Panc1 (cell line): ENCODE measurements around the gene KCNK5.

Source experiments
- CTCF ChIP-seq: fragments of 450-650 bp; IDR thresholded peaks from 2 replicates; pipeline ENCODE4 v1.5.1; 2017; ENCODE audit warnings: mild to moderate bottlenecking
- POLR2AphosphoS5 ChIP-seq: IDR thresholded peaks from 2 replicates; pipeline ENCODE4 v1.6.1; 2012; ENCODE audit warnings: mild to moderate bottlenecking, low read depth, low read length, moderate library complexity
- REST ChIP-seq, 2 experiments: IDR thresholded peaks; 2 replicates each; pipeline ENCODE4 v1.6.1; 2011 to 2012; ENCODE audit warnings: low read depth in 2 of 2, control low read depth in 1 of 2, low read length in 1 of 2, mild to moderate bottlenecking in 1 of 2, moderate library complexity in 1 of 2; ENCODE audit not compliant: insufficient read depth in 1 of 2
- SIN3A ChIP-seq: IDR thresholded peaks from 2 replicates; pipeline ENCODE4 v1.6.1; 2012; ENCODE audit warnings: low read depth, mild to moderate bottlenecking, low read length, moderate library complexity, borderline replicate concordance; ENCODE audit not compliant: insufficient read depth
- TCF7L2 ChIP-seq: IDR thresholded peaks from 2 replicates; pipeline ENCODE4 v1.6.1; 2011; ENCODE audit warnings: mild to moderate bottlenecking, low read depth, low read length, inconsistent platforms

- no peak for TF ChIP-seq CTCF
- no peak for TF ChIP-seq REST (IDR thresholded peaks at IDR 0.05; ENCODE audit: insufficient read depth in 1 of 2, low read depth in 2 of 2, low read length in 1 of 2)
- no peak for TF ChIP-seq SIN3A
- no peak for TF ChIP-seq TCF7L2
- TF ChIP-seq POLR2AphosphoS5 = no peak
Observed at GRCh38 chr6:39151211-39151610, 78.1 kb downstream of the KCNK5 start.
